ENCODE data around the gene SF1.
A peak's percentile ranks its signal among the peaks of the same experiment; 100 is the strongest.

The SF1 gene

DNA sequence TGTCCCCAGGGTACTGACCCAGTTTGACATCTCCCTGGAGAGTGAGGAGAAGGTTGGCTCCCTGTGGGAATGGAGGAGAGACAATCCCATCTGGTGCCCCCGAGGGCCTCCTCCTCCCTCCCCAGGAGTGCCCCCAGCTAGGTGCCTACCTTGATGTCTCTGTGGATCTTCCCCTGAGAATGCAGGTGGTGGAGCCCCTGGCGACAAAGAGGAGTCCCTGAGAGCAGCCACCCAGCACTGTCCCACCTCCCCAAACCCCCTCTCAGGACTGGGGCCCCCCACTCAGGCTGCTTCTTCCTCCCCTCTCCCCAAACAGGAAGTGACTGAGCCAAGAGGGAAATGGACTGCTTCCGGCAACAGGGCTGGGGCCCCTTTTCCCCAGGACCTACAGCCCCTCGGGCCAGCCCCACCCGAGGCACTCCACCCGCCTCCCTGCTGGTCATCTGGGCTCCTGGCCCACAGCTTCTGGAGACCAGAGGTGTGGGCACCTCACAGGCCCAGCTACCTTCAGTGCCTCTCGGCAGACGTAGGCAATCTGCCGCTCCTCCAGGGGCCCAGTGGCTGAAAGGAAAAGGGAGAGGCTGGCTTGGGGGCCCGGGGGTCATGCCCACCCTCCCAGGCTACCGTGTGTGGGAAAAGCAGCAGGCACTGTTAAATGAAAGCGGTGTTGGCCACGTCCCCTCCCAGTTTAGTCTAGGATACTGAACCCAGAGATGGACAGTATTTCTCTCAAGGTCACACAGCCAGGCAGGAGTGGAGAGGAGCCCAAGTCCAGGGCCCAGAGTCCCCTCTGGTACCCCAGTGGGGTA is 23.4 kb upstream of the SF1 start:
- DNase-seq (ENCODE audit: low spot score): no peak

DNA sequence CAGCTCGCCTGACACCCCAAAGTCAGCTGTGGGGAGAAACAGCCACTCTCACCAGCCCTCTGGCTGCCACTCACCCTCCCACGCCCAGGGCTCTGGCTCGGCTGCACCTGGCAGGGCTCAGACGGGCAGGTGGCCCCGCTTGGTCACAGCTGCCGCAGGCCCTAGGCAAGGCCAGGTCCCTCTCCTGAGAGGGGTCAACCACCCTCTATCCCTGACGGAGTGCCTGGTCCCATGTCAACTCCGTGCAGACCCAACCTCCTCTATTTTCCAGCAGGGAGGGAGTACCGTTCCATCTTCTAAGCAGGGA is 22.8 kb upstream of the SF1 start:
- no peak for DNase-seq (ENCODE audit: low spot score)

DNA sequence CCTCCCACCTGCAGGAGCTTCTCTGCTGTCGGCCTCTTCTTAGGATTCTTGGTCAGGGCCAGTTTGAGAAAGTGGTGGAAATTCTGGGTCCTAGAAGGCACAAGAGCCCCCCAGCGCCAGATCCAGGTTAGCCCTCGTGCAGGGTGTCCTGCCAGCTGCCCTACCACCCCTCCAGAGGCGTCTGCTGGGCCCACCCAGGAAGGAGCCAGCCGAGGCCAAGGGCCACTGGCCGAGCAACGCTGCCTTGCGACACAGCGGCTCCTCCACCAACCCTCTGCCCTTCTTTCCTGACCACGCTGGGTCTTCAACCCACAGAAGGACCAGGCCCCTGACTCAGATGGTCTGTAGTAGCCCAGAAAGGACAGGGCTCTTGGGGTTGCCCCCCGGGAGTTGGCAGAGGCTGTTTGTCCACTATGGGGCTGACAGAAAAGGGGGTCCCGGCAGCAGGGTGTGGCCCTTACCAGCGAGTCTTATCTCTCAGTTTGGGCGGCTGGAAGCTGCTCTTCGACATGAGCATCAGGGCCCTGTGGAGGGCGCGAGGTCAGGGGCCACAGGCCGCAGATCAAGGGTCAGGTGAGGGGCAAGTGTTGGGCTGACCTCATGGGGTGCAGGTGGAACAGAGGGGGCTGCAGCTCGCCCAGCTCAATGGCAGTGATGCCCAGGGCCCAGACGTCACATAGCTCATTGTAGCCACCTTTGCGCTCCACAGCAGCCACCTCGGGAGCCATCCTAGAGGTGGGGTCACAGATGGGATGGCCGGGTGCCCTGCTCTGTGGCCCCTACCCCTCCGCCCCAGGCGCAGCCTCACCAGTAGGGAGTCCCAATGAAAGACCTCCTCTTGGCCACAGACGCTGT is 22.2 kb upstream of the SF1 start:
- no peak for DNase-seq (ENCODE audit: low spot score)

DNA sequence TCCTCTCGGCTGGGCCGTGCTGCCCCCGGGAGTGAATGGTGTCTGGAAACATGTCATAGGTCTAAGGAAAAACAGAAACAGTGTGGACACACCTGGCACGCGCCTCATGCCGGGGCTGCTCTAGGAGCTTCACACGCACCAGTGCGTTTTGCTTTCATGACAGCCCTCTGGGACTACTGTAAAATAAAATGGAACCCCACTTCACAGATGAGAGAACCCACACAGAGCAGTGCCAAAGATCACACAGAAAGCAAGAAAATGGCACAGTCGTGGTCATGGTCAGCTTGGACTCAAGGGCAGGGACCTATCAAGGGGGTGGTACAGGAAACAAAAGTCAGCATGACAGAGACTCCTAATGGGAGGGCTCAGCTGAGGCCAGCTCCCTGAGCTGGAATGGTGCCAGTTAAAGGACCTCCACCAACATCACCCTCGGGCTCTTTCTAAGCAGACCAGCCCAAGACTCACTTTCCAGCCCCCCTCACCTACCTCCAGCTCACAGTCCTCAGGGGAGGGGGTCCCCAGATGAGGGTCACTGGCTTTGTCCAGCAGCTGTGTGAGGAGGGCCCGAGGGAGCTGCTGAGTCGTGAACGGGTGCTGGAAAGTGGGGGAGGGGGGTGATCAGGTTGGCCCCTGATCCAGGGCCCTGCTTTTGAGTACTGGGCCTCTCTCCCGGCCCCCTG is 21.4 kb upstream of the SF1 start:
- no peak for DNase-seq (ENCODE audit: low spot score)

DNA sequence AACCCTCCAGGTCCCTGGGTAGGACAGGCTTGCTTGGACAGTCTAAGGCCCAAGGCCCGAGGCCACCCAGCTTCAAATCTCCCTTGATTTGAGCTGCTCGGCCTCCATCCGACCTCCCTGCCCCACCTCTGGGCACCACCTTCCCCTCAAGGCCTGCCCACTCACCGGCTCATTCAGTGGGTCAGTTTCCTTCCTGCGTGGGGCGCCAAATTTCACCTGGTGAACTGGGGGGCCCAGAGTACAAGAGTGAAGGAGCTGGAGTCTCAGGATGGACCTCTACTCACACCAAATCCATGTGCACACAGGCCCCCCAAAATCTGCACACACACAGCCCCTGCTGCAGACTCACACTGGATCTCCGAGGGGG is 20.9 kb upstream of the SF1 start:
- no peak for DNase-seq (ENCODE audit: low spot score)

DNA sequence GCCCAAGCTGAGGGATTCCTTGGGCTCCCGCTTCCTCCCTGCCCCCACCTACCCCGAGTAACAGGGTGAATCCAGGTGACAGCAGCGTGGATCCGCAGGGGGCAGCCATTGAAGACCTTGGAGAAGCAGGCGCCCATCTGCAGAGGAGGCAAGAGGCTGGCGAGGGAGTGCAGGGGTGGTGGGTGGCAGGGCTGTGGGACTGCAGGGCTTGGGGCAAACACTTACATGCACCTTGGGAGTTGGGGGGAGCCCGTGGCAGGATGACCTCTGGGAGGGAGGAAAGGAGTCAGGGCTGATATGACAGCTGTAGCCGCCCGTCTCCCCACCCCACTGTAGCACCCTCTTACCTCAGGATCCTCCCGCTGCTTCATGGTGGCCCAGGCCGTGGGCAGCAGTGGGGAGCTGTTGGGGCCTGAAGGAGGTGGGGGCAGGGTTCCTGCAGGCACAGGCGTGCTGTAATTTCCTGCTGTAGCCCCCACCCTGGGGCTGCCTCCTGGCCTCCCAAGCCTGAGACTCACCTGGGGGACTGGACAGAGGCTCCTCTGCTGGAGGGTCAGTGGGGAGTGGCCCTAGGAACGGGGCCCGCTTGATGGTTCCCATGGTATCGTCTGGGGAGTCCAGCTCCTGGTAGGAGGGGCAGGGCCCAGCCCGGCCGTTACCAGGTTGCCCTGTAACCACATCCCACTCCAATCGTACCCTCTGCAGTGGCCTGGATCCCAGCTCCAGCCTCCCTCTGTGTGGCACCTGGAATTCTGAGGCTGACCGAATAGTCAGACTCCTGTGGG is 18.6 kb upstream of the SF1 start:
- no peak for DNase-seq (ENCODE audit: low spot score)

DNA sequence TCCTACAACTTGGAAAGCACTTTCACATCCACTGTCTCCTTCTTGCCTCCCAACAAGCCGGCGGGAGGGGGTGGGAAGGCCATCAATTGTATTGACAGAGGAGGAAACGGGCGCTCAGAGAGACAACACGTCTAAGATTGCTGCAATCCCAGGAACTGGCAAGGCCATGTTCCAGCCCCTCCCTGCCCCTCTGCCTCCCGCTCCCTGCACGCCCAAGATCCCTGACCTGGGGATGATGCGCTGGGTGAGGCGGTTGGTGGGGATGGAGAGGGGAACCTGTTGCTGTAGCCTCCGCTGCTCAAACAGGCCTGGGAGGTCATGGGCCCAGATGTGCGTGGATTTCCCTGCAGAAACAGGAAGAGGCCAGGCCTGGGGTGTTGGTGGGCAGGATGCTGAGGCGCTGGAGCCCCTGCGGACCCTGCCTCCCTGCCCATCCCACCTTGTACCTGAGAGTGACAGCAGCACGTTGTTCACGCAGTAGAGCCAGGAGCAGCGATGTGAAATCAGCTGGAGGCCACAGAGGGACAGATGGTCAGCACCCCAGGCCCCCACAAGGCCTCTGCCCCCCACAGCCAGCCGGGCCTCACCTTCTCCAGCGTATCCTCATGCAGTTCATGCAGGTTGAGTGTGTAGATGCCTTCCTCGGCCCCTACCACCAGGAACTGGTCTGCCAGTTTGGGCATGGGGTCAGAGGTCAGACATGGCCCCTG is 17.9 kb upstream of the SF1 start:
- no peak for DNase-seq (ENCODE audit: low spot score)

DNA sequence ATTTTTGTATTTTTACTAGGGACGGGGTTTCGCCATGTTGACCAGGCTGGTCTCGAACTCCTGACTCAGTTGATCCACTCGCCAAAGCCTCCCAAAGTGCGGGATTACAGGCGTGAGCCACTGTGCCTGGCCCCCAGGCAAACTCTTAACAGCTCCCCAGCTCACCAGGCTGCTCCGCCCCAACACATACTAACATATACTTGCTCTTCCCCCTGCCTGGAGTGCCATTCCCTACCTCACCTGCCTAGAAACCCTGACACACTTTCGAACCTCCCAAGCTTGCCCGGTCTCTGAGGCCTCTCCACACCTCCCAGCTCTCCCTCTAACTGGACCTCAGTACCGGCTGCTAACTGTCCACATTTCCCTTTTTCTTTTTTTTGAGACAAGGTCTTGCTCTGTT is 16.2 kb upstream of the SF1 start:
- DNase-seq (ENCODE audit: low spot score): no peak

DNA sequence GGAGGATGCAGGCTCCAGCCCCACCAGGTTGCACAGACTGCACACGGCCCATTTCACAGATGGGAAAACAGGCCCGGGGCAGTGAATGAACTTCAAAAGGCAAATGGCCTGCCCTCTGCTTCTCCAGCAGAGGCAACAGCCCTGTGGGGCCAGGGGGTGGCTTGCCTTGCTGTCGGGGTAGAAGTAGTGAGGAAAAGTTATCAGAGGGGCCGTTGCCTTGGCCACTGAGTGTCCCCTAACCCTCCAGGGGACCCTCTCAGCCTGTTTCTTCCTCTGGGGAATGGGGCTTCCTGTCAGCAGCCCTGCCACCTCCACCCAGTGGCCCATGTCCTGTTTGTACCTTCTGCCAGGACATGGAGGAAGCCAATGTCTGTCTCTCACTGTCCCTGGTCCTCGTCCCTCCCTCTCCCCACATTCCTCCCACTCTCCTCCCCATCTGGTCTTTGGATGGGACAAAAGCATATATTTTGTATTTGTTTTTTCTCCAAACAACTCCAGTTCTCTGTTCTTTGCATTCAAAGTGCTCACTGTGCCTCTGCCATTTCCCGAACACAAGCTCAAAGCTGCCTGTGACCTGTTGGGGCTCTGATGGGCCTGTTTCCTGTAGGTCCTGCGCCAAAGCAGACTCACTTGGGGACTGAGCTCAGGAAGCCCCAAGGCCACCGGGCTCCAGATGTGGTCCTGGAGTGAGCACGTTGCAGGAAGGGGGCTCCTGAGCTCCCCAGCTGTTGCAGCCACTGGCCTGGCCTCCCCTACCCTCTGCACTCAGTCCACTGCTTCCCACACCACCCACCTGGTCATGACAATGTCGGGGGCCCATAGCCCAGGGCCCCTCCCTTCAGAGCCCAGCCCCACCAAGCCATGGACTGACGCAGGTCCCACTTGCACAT is 15.2 kb upstream of the SF1 start:
- DNase-seq (ENCODE audit: low spot score): no peak

DNA sequence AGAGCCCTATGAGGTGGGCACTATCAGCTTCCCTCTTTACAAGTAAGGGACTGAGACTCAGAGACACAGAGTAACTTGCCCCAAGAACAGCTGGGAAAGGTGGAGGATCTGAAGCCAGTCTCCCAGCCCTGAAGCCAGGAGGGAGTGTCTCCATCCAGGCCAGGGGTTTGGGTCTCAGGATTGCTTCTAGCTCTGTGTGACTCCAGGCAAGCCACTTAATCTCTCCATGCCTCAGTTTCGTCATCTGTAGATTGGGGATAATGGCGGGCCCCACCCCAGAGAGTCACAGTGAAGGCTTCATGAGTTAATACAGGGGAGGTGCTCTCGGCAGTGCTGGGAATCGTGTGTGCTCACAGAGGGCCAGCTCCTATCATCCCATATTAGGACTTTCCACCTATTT is 14.1 kb upstream of the SF1 start:
- DNase-seq (ENCODE audit: low spot score): no peak

DNA sequence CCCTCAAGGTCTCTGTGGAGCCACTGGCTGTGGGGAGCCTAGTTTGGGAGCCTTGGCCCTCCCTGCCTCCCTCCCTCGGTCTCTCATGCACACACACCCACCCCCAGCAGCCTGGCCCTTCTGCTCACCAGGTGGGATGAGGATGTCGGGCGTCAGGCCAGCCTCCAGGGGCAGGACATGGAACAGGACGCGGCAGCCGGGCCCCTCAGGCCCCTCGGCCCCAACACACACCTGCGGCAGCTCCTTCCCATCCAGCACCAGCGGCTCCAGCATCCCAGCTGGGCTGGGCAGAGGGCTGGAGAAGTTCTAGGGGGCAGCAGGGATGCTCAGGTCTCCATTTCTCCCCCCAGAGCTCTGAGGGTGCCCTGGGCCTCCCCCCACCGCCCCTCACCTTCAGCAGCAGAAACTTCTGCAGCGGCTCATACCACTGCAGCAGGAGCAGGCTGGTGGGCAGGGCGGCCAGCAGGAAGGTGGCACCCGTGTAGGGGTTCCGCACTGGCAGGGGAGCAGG is 13.5 kb upstream of the SF1 start:
- DNase-seq (ENCODE audit: low spot score): no peak

DNA sequence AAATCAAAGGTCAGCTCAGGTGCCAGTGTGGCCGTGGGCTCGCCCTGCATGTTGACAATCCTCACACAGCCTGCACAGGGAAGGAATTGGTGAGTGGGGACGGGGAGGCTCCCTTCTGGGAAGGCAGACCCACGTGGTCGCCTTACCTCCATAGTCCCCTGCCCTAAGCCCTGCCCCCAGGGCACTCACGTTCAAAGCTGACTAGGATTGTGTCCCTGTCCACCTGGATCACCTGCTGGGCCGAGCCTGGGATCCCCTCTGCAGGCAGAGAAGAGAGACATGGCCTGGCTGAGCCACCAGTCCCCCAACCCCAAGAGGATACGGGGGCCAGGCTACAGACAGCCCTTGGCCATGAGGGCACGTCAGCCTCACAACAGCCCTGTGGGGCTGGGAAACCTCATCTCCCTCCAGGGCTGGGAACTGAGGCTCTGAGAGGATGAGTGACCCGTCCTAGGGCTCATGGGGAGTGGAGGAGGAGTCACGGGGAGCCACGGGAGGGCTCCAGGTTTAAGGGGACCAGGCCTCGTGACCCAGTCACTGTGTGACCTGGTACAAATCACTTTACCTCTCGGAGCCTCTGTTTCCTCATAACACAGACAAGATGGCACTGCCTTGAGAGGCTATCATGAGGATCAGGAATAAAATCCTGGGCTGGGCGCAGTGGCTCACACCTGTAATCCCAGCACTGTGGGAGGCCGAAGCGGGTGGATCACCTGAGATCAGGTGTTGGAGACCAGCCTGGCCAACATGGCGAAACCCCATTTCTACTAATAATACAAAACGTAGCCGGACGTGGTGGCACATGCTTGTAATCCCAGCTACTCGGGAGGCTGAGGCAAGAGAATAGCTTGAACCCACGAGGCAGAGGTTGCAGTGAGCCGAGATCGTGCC is 12.1 kb upstream of the SF1 start:
- no peak for DNase-seq (ENCODE audit: low spot score)

DNA sequence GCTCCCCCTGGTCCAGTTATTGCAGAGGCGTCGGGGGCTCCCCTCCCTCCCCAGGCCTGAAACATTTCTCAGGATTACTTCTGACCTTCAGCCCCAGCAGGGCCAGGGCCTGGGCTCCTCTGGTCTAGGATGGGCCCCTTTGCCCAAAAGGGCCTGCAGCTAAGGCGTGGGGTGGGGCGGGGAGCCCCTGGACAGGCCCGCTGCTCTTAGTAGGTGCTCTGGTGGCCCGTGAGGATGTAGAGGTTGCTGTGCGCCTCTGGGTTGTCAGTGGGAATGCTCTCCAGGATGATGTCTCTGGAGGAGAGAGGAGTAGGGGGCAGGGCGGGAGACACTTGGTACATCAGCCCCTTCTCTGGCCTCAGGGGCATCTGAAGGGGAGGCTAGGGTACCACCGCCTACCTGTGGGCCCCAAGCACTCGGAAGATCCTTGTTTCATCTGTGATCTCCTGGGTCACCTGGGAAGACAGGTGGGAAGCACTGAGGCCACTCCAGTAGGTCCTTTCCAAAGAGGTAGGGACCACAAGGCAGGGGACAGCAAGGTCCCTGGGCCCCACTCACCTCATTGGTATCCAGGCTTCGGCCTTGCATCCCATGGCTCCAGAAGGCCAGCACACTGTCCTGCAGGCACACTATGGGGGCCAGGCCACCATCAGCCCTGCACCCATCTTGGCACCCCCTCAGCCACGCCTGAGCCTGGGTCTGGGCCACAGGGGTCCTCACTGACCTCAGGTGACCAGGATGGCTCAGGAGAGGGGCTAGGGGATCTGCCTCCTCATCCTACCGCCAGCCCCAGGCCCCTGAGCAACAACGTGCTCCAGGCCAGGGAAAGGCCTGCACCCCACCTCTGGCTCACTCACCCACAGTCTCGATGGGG is 11.2 kb upstream of the SF1 start:
- DNase-seq (ENCODE audit: low spot score): no peak

DNA sequence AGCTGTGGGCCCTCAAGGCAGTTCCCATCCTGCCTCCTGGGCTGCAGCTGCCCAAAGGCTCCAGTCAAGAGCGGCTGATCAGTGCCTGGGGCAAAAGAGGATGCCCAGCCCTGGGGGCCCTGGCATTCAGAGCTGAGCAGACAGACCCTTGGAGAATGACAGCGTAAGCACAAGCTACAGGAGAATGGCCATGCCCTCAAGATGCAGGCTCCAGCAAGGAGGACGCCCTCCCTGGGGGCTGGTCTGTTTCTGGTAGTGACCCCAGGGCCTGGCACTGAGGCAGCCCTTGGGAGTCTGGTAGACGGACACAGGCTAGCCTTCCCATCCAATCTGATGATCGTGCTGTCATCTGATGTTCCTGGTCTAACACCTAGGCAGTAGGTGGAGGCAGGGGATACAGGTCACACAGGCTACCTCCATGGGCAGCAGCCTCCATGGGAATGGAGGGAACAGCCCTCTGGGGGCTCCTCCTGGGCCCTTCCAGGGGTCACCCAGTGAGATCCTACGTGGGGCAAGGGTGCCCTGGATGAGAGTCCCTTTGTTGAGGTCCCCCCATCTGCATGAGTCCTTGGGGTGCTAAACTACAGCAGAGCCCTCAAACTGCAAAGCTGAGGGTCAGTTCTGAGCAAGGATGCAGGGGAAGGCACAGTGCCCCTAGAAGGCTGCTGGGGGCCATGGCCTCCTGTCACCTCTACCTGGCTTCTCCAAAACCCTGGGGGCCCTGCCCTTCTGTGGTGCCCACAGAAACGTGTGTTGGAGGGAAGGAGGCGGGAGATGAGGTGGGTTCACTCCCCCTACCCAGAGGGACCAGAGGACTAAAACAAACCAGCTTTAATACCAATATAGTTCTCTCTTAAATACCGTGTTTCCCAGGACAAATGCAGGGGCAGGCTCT is 10.2 kb upstream of the SF1 start:
- no peak for DNase-seq (ENCODE audit: low spot score)

DNA sequence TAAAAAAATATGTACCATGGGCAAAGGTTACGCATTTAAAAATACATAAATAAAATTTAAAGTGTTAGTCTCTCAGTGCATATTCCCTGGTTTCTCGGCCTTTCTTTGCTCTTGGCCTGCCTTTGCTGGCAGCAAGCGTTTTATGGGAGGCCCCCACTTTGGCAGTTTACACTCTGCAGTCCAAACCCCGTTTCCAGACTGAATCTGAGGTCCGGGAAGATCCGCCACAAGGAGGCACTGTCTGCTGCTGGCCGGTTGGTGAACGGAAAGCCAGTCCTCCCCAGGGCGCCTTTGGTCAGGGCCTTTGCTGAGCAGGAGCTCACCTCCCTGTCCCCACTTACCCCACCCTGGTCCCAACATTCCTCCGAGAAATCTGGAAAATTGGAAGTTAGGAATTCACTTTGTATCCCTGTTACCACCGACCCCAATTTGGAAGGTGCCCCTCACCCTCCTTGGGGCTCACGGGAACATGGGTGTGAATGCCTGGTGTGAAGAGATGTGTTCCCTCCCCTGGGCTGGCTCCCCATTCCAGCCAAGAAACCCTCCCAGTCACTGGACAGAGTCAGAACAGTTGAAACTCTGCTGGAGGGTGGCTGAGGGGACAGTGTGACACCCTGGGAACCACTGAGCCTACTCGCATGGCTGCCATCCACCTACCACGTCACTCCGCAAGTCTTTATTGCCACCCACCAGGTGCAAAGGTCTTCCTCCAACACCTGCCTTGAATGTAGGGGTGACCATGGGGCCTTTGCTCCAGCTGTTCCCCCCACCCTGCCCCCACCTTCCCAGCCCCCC is 9.4 kb upstream of the SF1 start:
- peak; percentile 35 for DNase-seq (ENCODE audit: low spot score)

DNA sequence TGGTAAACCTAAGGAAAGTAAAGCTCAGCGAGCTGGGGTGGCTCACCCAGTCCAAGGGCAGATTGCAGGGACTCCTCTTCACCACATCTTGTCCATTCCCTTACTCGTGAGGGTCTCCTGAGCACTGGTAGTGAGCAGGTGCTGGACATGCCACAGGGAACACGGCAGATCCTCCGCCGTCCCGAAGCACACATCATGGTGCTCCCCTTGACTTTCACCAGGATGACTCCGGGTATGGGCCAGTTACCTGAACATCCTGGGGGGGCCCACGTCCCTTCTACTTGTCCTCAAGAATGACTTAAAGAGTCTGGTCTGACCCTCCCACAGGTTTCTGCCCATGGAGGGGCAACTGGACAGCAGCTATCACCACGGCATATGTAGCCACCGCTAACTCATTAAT is 8.0 kb upstream of the SF1 start:
- no peak for DNase-seq (ENCODE audit: low spot score)

All from pons (tissue), 1 donor.